Activated CD4-positive, alpha-beta T cell treated with anti-CD3 and anti-CD28 coated beads, Interleukin-2, amount 50 U/mL, for 48 hours (primary cell): ENCODE results near the gene MRPL16.
A peak's percentile ranks its signal among the peaks of the same experiment; 100 is the strongest.
"Not testable (repeated sequence)": the region's sequence is repeated elsewhere in the genome, so short reads cannot be mapped to it uniquely, and the experiment has no call there.

Experiments
- DNase-seq, 2 experiments: peaks; one replicate each; pipeline ENCODE4 v3.0.0-alpha.2; 2020

Gene MRPL16

GRCh38 chr11:59807047-59807610 lies 3.4 kb downstream of the MRPL16 start:
- no peak for DNase-seq

GRCh38 chr11:59804061-59804460 lies 6.5 kb downstream of the MRPL16 start:
- DNase-seq: no peak

GRCh38 chr11:59802639-59803176 lies 7.9 kb downstream of the MRPL16 start:
- peak in 1 of 2 experiments; percentile 19 for DNase-seq

GRCh38 chr11:59801981-59802638 lies 8.5 kb downstream of the MRPL16 start:
- no peak for DNase-seq

- no peak for DNase-seq
Measured at GRCh38 chr11:59801160-59801706, 9.3 kb downstream of the MRPL16 start.

GRCh38 chr11:59800390-59801025 lies 10.1 kb downstream of the MRPL16 start:
- DNase-seq: no peak

GRCh38 chr11:59794417-59794816 lies 16.2 kb downstream of the MRPL16 start:
- DNase-seq: no peak

GRCh38 chr11:59792507-59792906 lies 18.1 kb downstream of the MRPL16 start:
- no peak for DNase-seq

- DNase-seq: no peak
Measured at GRCh38 chr11:59791639-59792038, 18.9 kb downstream of the MRPL16 start.

GRCh38 chr11:59787816-59788215 lies 22.8 kb downstream of the MRPL16 start:
- DNase-seq: no peak

GRCh38 chr11:59787255-59787588 lies 23.4 kb downstream of the MRPL16 start:
- no peak for DNase-seq

GRCh38 chr11:59785818-59786217 lies 24.8 kb downstream of the MRPL16 start:
- no peak for DNase-seq

GRCh38 chr11:59784441-59784840 lies 26.1 kb downstream of the MRPL16 start:
- DNase-seq: not testable (repeated sequence)

- peak in 1 of 2 experiments; percentile 5 for DNase-seq
Measured at GRCh38 chr11:59783632-59784090, 26.9 kb downstream of the MRPL16 start.

- DNase-seq: no peak
Measured at GRCh38 chr11:59782080-59782479, 28.5 kb downstream of the MRPL16 start.

GRCh38 chr11:59779487-59779886 lies 31.1 kb downstream of the MRPL16 start:
- DNase-seq: no peak

GRCh38 chr11:59778122-59778521 lies 32.5 kb downstream of the MRPL16 start:
- no peak for DNase-seq

GRCh38 chr11:59777104-59777503 lies 33.5 kb downstream of the MRPL16 start:
- no peak for DNase-seq

- DNase-seq: no peak
Measured at GRCh38 chr11:59776210-59777066, 34.1 kb downstream of the MRPL16 start.

GRCh38 chr11:59773083-59773440 lies 37.5 kb downstream of the MRPL16 start:
- DNase-seq: no peak

- no peak for DNase-seq
Measured at GRCh38 chr11:59771605-59772004, 39.0 kb downstream of the MRPL16 start.

- DNase-seq: no peak
Measured at GRCh38 chr11:59770869-59771268, 39.7 kb downstream of the MRPL16 start.

- no peak for DNase-seq
Measured at GRCh38 chr11:59770319-59770718, 40.3 kb downstream of the MRPL16 start.
